GM19438 (cell line): Measurements from ENCODE around the gene POLE3.
"Not testable (repeated sequence)": the region's sequence is repeated elsewhere in the genome, so short reads cannot be mapped to it uniquely, and the experiment has no call there.

Experiments used
- ATAC-seq: cut with Tn5 transposase; IDR thresholded peaks from one replicate; pipeline ENCODE4 v1.9.1; 2021; ENCODE audit warnings: low read depth; ENCODE audit not compliant: unreplicated experiment

Gene POLE3

DNA sequence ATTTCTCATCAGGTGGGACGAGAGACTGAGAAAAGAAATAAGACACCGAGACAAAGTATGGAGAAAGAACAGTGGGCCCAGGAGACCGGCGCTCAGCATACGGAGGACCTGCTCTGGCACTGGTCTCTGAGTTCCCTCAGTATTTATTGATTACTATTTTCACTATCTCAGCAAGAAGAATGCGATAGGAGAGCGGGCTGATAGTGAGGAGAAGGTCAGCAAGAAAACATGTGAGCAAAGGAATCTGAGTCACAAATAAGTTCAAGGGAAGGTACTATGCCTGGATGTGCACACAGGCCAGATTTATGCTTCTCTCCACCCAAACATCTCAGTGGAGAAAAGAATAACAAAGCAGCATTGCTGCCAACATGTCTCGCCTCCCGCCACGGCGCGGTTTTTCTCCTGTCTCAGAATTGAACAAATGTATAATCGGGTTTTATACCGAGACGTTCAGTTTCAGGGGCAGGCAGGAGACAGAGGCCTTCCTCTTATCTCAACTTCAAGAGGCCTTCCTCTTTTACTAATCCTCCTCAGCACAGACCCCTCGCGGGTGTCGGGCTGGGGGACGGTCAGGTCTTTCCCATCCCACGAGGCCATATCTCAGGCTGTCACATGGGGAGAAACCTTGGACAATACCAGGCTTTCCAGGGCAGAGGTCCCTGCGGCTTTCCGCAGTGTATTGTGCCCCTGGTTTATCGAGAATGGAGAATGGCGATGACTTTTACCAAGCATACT lies 31.2 kb downstream of the POLE3 start:
- ATAC-seq = not testable (repeated sequence)

DNA sequence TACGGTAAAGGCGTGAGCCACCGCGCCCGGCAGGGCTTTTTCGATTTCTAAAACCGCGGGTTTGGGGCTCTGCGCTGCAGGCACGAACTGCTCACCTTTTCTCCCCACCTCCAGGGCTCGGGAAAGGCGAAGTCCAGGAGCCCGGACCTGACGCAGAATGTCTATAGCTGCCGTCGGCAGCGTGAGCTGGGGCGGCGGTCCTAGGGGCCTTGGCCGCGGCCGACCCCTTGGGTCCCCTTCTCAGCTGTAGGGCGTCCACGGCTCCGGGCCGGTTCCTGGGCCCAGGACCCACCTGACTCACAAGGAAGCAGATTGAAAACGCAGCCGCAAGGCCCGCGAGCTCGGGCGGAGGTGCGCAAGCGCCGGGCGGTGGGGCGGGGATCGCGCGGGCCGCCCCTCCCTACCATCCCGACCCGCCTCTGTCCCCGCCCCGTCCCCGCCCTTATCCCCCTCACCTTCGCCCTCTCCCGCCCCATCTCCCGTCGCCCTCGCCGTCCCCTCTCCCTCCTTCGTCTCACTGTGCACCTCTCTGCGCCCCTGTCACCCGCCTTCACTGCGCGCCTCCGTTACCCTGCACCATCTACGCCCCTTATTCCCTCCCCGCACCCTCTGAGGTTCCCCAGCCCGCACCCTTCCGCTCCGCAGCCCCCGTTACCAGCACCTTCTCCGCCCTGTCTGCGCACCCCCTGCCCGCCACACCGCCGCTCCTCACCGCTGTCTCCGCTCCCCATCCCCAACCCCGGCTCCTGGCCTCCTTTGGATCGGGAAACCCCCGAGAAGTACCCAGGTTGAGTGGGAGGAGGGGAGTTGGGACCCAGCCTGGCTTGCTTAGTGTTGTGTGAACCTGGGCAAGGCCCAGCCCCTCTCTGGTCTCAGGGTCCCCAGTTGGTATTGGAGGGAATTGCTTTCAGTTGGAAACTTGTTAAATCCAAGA lies 33.6 kb downstream of the POLE3 start, which contains the start of gene HDHD3:
Gene HDHD3 (minus strand): TSS at position 353 of the 934 bp plus-strand sequence. CDS start 2,632 bp downstream, outside the sequence.
- peak; percentile 73 for ATAC-seq

DNA sequence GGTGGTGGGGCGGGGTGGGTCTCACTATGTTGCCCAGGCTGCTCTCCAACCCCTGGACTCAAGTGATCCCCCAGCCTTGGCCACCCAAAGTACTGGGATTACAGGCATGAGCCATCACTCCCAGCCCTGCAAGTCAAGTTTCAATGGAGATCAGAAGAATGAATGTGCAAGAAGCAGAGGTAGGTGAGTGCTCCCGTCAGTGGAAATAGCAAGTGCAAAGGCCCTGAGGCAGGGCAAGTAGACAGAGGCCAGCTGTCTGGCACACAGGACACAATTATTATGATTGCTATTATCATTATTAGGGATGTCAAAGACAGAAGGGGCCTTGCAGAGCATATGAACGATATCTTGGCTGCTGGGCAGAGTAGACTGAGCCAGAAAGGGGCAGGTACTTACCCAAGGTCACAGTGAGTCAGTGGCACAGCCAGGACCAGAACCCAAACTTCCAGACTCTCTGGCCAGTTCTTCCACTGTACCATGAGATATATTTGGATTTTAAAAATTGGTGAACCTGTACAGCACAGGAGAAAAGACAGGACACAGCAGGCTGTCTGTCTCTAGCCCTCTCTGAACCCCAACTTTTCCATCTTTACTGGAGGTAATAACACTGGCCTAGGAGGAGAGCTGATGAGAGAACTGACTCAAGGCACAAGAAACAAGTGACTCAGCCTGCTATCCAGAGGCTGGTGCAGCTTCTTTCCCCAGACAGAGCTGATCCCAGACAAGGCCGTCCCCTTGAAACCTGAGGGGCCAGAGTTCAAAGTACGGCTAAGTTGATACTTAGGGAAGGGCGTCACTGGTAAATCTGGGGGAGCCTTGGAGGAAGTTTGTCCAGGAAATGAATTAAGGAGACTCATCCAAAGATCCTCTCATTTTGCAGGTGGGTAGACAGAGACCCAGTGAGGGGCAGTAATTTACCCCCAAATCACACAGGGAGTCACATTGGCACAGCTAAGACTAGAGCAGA lies 35.1 kb downstream of the POLE3 start:
- ATAC-seq = no peak

DNA sequence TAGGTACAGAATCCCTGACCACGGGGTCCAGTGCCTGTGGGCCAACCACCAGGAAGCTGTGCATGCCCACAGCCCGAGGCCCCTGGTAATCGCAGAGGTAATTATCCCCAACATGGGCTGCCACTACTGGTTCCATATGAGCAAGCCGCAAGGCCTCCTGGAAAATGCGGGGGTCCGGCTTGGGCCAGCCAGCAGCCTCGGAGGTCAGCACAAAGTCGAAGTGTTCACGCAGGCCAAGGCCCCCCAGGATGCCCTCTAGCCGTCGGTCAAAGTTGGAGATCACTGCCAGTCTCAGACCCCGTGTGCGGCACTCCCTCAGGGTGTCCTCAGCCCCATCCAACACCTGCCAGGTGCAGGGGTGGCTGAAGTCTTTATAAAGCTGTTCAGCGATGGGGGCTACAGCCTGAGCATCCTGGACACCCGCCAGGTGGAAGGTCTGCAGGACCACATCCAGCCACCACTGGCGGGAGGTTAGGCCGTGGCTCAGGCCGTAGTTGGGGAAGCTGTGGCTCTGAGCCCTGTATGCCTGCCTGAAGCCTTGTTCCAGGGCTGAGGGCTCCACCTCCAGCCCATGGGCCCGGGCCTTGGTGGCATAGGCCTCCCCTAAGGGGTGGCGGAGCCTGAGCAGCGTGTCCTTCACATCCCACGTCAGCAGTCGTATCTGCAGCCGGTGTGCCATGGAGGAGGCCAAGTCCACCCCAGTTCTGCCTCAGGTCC lies 36.6 kb downstream of the POLE3 start:
- no peak for ATAC-seq

DNA sequence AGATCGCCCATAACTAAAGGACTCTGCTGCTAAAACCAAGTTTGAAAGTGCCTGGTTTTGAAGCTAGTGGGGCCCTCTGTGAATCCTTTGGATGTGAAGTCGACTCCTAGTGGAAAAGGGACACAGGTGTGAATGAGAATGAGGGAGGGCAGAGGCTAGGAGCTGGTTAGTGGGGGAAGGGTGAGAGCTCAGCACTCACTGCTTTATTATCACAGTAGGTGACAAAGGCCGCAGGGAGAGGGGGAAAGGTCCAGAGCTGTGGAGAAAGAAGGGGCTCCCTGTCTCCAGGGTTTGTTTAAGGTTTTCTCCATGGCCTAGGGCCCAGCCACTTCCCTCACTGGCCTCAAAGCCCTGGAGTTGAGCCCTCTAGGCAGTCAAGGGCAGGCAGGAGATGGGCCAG lies 37.2 kb downstream of the POLE3 start:
- ATAC-seq = no peak

DNA sequence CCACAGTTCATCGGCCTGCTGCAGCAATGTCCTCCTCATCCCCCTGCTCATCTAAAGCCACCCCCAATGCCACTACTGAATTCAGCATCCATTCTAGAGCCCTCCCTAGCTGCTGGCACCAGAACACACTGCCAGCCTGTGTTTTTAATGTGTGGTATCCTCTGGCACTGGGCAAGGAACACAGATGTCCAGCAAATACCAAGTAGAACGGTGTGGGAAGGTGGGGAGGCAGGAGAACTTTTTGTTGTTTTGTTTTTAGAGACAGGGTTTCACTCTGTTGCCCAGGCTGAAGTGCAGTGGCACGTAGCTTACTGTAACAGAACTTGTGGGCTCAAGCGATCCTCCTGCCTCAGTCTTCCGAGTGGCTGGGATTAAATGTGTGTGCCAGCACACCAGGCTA lies 38.4 kb downstream of the POLE3 start:
- ATAC-seq = no peak

DNA sequence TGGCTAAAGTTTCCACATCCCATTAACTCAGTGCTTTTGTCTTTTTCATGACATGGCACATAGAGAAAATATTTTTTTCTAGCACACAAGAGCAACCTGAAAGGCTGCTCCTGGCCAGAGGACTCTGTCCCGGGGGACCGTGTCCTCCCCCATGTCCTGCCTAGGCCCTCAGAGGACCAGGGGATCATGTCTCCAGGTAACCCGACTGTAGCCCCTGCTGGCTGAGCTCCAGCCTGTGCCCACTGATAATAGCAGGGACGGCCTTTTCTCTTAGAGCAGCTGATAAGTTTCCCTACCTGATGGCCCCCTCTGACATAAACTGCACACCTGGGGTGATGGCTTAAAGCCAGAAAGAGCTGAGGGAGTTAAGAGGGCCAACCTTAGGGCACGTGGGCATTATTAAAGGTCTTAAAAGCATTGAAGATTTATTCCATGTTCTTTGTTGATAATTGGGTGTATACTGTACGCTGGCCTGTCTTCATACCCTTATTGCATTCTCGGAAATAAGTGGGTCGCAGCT lies 39.6 kb downstream of the POLE3 start:
- no peak for ATAC-seq

DNA sequence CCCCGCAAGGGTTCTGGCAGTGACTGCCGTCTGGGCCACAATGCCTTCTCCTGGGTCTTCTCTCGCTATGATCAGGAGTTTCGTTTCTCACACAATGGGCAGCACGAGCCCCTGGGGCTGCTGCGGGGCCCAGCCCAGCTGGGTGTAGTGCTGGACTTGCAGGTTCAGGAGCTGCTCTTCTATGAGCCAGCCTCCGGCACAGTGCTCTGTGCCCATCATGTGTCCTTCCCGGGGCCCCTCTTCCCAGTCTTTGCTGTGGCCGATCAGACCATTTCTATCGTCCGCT lies 40.7 kb downstream of the POLE3 start:
- ATAC-seq = no peak

DNA sequence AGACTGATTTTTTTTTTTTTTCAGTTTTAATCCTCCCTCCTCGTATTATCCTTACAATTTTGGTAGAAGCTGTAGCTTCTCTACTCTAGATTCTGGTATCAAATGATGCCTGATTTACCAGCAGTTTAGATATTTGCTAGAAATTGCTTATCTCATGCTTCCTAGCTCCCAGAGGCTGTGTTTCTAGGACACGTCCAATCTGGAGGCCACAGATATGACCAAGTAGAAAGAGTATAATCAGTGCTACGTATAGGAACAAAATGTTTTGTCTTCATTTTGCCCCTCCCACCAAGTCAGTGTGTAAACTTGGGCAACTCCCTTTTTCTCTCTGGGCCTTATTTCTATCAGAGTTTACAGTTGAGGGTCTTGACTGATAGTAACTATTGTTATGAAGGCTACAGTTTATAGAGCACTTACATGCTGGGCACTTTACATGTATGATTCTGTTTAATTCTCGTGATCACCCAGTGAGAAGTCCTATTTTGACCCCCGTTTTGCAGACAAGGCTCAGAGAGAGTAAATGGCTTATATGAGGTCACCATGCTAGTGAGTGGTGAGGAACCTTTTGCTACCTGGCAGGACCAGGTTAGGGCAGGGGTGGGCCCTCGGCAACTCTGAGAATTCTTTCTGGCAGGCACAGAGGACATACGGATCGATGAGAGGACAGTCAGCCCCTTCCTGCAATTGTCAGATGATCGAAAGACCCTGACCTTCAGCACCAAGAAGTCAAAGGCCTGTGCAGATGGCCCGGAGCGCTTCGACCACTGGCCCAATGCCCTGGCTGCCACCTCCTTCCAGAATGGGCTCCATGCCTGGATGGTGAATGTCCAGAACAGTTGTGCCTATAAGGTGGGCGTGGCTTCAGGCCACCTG lies 41.3 kb downstream of the POLE3 start:
- ATAC-seq = no peak

DNA sequence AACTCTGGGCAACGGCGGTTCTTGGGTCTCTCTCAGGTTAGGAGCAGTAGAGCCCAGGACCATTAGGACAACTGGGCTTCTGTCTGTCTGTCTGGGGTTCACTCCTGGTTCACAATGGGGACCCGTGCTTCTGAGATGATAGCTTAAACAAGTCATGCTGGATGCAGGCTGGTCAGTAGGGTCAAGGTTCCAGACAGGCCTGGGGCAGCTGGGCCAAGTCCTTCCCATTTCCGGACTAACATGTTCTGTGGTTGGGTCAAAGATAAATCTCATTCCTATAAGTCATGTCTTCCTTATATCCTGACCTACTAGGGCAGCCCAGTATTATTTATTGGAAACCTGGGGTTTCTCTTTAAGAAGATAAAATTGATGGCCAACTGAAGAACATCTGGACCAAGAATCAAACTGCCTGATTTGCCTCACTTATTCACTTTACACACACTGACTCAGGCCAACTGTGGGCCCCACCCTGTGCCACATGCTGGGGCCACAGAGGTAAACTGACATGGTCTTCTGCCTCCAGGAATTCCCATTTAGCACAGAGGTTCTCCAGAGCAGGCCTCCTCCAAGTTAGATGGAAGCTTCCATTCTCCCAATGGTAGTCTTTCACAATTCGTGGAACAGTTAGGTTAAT lies 42.0 kb downstream of the POLE3 start:
- no peak for ATAC-seq

DNA sequence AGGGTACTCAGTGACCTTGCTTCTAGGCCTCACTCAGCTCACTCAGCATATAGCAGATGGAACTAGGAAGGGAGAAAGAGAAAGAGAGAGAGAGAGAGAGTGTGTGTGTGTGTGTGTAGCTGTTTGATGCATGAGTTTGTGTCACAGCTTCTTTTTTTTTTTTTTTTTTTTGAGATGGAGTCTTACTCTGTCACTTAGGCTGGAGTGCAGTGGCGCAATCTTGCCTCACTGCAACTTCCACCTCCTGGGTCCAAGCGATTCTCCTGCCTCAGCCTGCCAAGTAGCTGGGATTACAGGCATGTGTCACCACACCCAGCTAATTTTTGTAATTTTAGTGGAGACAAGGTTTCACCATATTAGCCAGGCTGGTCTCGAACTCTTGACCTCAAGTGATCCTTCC lies 44.8 kb downstream of the POLE3 start:
- not testable (repeated sequence) for ATAC-seq

DNA sequence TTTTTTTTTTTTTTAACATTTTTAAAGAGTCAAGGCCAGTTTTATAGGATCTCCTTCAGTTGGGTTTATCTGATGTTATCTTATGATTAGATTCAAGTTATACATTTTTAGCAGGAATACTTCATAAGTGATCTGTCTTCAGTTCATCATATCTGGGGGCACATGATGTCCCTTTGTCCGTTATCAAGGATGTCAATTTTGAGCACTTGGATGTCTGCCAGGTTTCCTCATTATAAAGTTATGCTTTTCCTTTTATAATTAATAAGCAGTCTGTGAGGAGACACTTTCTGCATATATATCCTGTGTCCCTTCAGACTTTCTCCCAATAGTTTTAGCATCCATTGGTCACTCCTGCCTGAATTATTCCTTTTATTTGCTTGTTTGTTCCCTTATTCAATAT lies 45.5 kb downstream of the POLE3 start:
- no peak for ATAC-seq

DNA sequence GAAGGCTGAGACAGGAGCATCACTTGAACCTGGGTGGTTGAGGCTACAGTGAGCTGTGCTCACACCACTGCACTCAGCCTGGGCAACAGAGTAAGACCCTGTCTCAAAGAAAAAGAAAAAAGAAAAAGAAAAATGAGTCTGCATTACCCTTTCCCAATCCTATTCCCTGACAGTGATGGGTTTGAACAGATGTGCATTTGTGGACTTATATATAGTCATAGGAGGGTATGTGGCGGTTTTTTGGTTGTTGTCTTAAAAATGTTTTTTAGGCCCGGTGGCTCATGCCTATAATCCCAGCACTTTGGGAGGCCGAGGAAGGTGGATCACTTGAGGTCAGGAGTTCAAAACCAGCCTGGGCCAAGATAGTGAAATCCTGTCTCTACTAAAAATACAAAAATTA lies 47.1 kb downstream of the POLE3 start:
- no peak for ATAC-seq

DNA sequence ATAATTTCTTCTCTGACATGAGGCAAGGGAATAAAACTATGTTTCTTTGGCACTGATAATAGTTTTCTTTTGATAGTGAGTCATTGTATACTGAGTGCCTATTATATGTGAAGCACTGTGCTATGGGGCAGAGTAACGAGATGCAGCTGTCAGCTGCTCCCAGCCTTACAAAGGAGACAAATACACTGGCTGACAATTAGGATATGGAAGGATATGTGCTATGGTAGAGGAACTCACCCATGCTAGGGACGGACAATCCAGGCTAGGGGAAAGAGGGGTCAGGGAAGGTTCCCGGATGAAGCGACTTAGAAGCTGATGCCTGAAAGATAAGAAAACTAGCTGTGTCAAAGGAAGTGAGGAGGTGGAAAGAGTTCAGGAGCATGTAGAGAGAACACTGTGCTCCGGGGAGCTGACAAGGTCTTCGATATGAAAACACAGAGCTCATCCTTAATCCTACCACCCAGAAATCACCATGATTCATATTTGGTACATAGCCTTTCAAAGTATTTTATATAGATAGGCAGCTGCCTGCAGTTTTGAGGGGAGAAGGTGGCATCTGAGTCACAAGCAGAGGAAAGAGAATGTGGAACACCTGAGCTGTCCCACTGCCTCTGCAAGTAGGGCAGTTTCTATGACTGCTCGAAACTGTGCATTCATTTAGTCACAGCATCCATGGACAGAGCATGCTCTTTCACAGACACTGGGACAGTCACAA lies 49.0 kb downstream of the POLE3 start:
- ATAC-seq = no peak

DNA sequence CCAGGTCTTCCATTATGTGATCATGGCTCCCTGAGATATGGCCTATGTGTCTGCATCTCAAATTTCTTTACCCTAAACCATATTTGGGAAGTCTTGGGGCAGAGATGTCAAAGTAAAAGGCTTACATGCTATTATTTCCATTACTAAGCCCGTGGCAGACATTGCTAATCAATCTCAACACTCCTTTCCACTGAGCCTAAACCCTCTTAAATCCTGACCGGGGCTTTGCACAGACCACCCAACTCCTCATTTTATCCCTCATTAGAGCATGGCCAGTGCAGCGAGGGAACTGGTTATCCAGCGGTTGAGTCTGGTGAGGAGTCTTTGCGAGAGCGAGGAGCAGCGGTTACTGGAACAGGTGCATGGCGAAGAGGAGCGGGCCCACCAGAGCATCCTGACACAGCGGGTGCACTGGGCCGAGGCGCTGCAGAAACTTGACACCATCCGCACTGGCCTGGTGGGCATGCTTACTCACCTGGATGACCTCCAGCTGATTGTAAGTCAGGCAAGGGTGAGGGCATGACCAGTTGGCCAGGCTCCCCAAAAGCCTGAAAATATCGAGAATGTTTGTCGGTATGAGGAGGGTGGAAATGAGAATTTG lies 50.1 kb downstream of the POLE3 start:
- ATAC-seq = no peak

DNA sequence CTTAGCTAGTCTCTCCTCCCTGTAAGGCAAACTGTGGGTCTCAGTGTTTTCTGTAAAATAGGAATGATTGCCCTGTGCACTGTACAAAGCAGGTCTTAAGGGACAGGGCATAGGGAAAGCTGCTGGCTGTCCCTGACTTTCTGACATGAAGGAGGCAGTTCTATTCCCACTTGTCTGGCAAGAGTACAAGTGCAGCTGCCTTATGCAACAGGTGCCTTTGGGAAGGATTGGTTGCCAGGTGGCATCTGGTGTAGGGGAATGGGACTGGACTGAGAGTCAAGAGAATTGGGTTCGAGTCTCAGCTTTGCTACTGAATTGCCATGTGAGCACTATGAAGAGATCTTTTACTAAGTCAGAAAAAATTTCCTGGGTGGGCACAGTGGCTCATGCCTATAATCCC lies 51.1 kb downstream of the POLE3 start:
- ATAC-seq = no peak
